Effector memory CD8-positive, alpha-beta T cell (primary cell): ENCODE data around the gene DNALI1.

Experiments
- ATAC-seq: fragments of 150-1000 bp; cut with Tn5 transposase; replicated peaks from 2 replicates; pipeline ENCODE4 v1.10.0; 2021; ENCODE audit warnings: mild to moderate bottlenecking, moderate library complexity
- DNase-seq, 3 experiments: peaks; one replicate each; pipeline ENCODE4 v3.0.0; 2021
- H3K27ac Mint-ChIP-seq, 2 donors: one replicate each; pipeline ENCODE4 v1.8.0; 2022; ENCODE audit warnings: mild to moderate bottlenecking in 2 of 2, mixed read lengths in 2 of 2, moderate library complexity in 2 of 2
- H3K27me3 Mint-ChIP-seq, 2 donors: one replicate each; pipeline ENCODE4 v1.8.0; 2022; ENCODE audit warnings: mixed read lengths in 2 of 2
- H3K36me3 Mint-ChIP-seq: one replicate; pipeline ENCODE4 v1.8.0; 2022; ENCODE audit warnings: mild to moderate bottlenecking, moderate library complexity, mixed read lengths; ENCODE audit not compliant: insufficient read depth
- H3K4me1 Mint-ChIP-seq, 2 donors: one replicate each; pipeline ENCODE4 v1.8.0; 2022; ENCODE audit warnings: low read depth in 2 of 2, mixed read lengths in 2 of 2
- H3K4me3 Mint-ChIP-seq, 2 donors: one replicate each; pipeline ENCODE4 v1.8.0; 2022; ENCODE audit warnings: mild to moderate bottlenecking in 2 of 2, mixed read lengths in 2 of 2, moderate library complexity in 2 of 2
- H3K9me3 Mint-ChIP-seq, 2 donors: one replicate each; pipeline ENCODE4 v1.8.0; 2022; ENCODE audit warnings: mixed read lengths in 2 of 2

DNALI1 gene

DNA sequence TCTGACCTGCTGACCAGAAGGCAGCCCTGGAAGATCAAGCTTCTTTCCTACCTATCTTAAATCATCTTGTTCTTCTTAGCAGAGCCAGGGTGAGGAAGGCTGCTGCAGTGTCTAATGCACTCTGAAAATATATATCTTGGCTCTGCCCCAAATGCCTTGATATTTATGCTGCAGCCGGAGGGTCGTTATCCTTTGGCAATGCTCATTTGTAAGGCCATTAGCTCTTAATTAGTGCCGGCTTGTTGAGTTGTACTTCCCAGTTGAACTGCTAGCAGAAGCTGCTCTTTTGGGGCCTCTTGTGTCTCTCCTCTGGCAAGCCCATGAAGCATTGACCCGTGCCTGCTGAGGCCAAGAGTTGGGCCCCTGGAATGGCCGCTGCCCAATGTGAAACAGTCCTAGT lies 43.2 kb downstream of the DNALI1 start:
- H3K27ac Mint-ChIP-seq = peak overlapping the region in 1 of 2 donors; percentile 39
- H3K36me3 Mint-ChIP-seq = peaks cover 11% of the 10 kb centered on the region
- H3K27me3 Mint-ChIP-seq = peaks cover 0 to 19% of the 10 kb centered on the region in 2 donors
- H3K4me3 Mint-ChIP-seq = no peak overlapping the region
- no peaks in the 10 kb centered on the region for H3K9me3 Mint-ChIP-seq
- no peak for DNase-seq
- no peak for ATAC-seq
- peaks cover 17 to 19% of the 10 kb centered on the region in 2 donors for H3K4me1 Mint-ChIP-seq

DNA sequence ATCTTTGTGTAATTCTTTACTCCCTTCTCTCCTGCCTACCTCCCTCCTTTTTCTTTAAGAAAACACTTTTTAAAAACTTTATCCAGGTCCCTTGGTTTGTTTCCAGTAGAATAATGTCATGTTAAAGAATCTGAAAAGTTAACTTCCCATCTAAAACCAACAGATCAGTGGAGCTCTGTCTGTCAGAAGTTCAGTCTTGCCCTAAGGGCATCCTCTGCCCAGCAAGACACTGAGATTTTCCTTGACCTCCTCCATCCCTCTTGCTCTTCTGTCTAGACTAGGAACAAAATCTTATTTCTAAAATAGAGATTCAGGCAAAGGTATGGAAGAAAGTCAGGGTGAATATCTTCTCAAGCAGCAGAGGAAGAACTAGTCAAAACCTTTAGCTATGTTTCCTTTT lies 44.7 kb downstream of the DNALI1 start:
- no peaks in the 10 kb centered on the region for H3K9me3 Mint-ChIP-seq
- no peak for ATAC-seq
- peaks cover 0 to 19% of the 10 kb centered on the region in 2 donors for H3K27me3 Mint-ChIP-seq
- DNase-seq = no peak
- no peak overlapping the region for H3K4me3 Mint-ChIP-seq
- H3K27ac Mint-ChIP-seq = no peak overlapping the region
- peaks cover 4 to 5% of the 10 kb centered on the region in 2 donors for H3K4me1 Mint-ChIP-seq
- peaks cover 1% of the 10 kb centered on the region for H3K36me3 Mint-ChIP-seq

DNA sequence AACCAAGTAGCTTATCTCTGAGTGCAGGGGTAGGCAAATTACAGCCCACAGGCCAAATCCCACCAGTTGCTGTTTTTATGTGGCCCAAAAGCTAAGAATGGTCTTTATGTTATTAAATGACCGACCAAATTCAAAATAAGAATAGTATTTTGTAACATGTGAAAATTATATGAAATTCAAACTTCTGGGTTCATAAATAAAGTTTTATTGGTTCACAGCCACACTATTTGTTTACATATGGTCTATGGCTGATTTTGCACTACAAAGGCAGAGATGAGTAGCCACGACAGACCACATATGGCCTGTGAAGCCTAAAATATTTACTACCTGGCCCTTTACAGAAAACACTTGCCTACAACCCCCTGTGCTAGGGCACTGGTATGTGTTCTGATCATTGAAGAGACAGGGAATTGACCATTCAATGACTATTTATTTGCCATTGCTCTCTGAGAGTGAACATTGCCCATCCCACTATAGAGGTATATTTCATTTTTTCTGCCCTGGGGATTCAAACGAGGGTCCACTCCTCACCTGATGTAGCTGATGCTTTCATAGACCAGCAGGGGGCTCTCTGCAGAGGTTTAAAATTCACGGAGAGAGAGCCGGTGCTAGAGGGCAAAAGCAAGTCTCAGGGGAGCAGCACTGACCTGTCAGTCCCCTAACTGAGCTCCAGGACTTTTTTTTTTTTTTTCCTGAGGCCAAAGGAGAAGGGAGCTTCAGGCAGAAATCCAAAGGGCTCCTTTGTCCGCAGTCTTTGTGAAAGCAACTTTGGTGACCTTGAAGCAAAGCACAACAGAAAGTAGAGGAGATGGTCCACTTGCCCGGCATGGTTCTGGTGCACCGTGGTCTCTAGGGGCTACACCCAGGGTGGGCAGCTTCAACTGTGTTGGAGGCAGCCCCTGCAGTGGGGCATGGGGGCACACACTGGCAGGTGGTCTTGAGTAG lies 46.3 kb downstream of the DNALI1 start:
- Mint-ChIP-seq H3K36me3 (no peaks in the 10 kb centered on the region), H3K27me3 (peaks cover 0 to 19% of the 10 kb centered on the region in 2 donors), H3K4me3 (no peak overlapping the region), H3K9me3 (no peaks in the 10 kb centered on the region), H3K4me1 (peaks cover 3 to 5% of the 10 kb centered on the region in 2 donors), H3K27ac (no peak overlapping the region)
- peak; percentile 65 for ATAC-seq
- peak; percentile 35 to 41 (median 39) for DNase-seq

DNA sequence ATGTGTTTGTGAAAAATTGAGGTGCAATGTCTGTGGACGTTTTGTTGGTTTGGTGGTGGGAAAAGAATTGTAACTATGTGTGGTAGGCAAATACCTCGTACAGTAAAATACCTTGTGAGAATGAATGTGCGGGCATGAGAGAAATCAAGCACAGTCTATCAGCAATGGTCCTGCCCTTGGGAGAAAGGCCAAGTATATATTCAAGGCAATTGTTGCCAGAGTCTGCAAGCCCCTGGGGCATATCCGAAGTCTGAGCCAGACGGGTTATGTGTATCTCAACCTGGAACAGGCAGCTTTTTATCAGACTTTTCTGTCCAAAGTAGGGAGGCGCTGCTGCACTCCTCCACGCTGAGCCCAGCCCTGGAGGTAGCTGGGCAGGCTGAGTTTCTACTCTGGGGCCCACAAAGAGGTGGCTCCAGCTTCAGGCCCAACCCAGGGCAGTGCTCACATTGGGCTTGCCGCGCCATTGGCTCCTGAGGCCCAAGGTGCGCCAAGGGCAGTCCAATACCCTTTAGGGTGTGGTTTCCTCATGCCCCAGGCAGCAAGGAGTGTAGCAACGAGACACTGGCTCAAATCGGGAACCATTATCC lies 48.4 kb downstream of the DNALI1 start:
- Mint-ChIP-seq H3K27ac (no peak overlapping the region), H3K4me1 (peaks cover 3 to 5% of the 10 kb centered on the region in 2 donors), H3K9me3 (no peaks in the 10 kb centered on the region), H3K4me3 (no peak overlapping the region), H3K36me3 (no peaks in the 10 kb centered on the region), H3K27me3 (peaks cover 0 to 19% of the 10 kb centered on the region in 2 donors)
- DNase-seq = no peak
- ATAC-seq = no peak

DNA sequence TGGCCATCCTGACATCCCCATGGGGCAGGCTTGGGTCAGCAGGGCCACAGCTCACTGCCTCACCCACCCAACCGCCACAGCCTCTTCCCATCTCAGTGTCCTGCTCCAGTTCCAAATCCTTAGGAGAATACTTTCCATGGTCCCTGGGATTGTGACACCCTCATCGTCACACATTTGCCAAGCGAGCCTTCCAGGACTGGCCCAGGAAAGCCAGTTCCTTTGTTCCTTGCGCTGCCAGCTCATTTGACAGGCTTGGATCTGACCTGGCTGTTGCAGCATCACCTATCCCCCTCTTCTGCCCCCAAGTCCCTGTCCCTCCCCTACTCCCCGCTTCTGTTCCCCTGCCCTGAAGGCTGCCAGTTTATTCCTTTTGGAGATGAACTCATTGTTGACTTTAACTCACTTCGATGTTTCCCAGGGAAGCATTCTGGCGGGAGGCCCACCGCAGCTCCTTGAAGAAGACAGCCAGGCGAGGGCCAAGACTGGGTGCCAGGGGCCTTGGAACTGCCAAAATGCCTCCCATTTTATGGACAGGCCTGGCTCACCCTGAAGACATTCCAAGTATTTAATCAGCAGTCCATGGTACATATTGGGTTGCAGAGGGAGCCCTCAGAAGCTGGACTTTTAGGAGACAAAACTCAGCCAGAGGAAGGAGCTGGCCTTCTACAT lies 49.2 kb downstream of the DNALI1 start:
- no peak overlapping the region for H3K4me3 Mint-ChIP-seq
- DNase-seq = no peak
- H3K36me3 Mint-ChIP-seq = no peaks in the 10 kb centered on the region
- no peak overlapping the region for H3K27ac Mint-ChIP-seq
- no peak for ATAC-seq
- H3K27me3 Mint-ChIP-seq = peaks cover 0 to 19% of the 10 kb centered on the region in 2 donors
- no peaks in the 10 kb centered on the region for H3K9me3 Mint-ChIP-seq
- H3K4me1 Mint-ChIP-seq = peaks cover 3 to 5% of the 10 kb centered on the region in 2 donors

DNA sequence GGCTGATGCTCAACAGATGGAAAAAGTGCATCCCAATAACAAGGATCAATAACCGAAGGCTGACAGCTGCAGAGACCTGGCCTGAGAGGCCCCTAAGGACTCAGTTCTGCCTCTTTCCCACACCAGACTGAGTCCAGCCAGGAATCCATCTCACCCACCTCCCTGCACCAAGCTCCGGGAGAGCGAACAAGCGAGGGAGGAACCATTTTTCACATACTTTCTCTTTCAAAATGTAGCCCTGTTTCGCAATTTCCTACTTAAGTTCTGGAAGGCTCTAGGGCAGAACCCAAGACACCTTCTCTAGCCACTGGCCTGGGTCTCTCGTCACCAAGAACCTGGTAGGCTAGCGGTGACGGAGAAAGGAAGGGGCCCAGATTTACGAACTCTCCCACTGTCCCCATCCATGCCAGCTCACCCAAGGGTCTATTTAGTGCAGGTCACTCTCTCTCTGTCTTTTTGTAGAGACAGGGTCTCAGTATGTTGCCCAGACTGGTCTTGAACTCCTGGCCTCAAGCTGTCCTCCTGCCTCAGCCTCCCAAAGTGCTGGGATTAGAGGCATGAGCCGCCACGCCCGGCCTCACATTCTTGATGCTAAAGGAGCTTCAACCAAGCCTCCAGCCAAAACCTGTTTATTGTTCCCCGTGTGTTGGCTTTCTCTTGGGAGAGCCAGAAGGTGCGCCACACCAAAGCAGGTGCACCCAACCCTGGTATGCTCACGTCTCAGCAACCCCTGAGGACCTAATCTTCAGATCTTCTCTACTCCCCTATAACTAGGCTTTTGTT lies 49.9 kb downstream of the DNALI1 start:
- Mint-ChIP-seq H3K36me3 (no peaks in the 10 kb centered on the region), H3K4me3 (no peak overlapping the region), H3K9me3 (no peaks in the 10 kb centered on the region), H3K27ac (no peak overlapping the region), H3K4me1 (peaks cover 3 to 5% of the 10 kb centered on the region in 2 donors), H3K27me3 (peaks cover 0 to 19% of the 10 kb centered on the region in 2 donors)
- no peak for ATAC-seq
- no peak for DNase-seq

DNA sequence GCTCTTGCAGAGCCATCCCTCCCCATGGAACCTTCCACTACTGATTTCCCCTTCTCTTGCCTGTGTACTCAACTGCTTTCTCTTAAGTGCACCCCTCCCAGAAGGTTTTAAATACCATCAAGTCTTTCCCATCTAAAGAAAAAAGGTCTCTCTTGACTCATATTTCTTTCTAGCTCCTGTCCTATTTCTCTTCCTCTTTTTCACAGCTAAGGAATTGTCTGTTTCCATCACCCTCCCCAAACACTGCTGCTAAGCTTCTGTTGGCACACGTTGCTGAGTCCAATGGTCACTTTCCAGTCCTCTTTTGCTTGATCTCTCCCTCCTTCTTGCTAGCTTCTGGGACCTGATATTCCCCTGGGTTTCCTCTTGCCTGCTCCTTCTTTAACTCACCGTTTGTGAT lies 52.3 kb downstream of the DNALI1 start:
- Mint-ChIP-seq H3K9me3 (no peaks in the 10 kb centered on the region), H3K4me1 (peaks cover 0 to 2% of the 10 kb centered on the region in 2 donors)
- no peak for ATAC-seq

DNA sequence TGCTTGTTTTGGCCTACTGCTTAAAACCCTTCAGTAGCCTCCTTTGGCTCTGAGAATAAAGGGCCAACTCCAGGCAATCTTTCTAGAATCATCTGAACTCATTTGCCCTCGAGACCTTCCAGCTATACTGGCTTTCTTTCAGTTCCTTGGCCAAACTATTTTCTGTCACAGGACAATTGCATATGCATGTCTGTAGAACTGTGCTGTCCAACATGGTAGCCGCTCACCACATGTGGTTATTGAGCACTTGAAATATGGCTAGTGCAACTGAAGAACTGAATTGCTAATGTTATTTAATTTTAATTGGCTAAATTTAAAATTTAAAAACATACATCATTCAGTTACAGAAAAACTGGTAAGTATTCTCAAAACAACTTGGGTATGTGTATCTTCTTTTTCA lies 53.3 kb downstream of the DNALI1 start:
- Mint-ChIP-seq H3K4me3 (no peak overlapping the region), H3K27me3 (peaks cover 7 to 31% of the 10 kb centered on the region in 2 donors), H3K9me3 (no peaks in the 10 kb centered on the region), H3K36me3 (no peaks in the 10 kb centered on the region), H3K27ac (no peak overlapping the region), H3K4me1 (peaks cover 0 to 2% of the 10 kb centered on the region in 2 donors)
- no peak for DNase-seq
- ATAC-seq = no peak

More for the DNA sequence above, 52.3 kb downstream of the DNALI1 start:
- Mint-ChIP-seq H3K4me3 (no peak overlapping the region), H3K27me3 (peaks cover 5 to 29% of the 10 kb centered on the region in 2 donors), H3K27ac (no peak overlapping the region), H3K36me3 (no peaks in the 10 kb centered on the region)
- no peak for DNase-seq

DNA sequence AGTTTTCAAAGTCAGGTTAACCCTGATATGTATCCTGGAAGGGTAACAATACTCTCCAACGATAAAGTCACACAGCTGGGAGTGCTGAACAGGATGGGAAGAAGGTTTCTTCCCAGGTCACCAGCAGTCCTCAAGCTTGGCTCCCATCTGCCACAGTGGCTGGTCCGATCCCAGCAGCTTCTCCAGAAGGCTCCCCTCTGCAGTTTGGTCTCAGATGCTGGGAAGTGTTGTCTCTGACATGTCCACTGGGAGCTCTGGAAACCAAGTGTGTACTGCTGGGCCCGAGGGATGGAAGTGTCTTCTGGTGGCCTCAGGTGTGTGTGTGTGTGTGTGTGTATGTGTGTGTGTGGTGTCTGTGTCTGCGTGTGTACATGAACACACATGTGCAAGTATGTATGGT lies 55.4 kb downstream of the DNALI1 start:
- DNase-seq (no peak), ATAC-seq (no peak)
- H3K27ac Mint-ChIP-seq = no peak overlapping the region
- H3K9me3 Mint-ChIP-seq = no peaks in the 10 kb centered on the region
- peaks cover 27 to 53% of the 10 kb centered on the region in 2 donors for H3K27me3 Mint-ChIP-seq
- H3K36me3 Mint-ChIP-seq = no peaks in the 10 kb centered on the region
- H3K4me3 Mint-ChIP-seq = no peak overlapping the region
- peaks cover 0 to 2% of the 10 kb centered on the region in 2 donors for H3K4me1 Mint-ChIP-seq

DNA sequence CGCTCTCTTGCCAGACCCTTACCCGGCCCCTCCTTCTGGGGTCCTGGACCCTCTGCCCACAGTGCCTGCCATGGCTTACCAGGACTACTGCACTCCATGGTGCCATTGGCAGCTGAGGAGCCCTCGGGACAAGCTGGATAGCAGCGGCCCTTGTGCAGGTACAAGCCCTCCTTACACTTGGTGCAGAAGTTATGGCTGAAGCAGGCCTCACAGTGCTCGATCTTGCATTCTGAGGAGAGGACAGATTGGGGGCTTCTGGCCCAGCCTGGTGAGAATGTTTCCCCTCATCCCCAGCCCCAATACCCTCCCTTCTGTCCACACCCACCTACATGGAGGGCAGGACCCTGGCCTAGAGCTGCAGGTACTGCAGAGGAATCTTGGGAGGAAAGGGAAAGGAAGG lies 57.4 kb downstream of the DNALI1 start:
- H3K27ac Mint-ChIP-seq = no peak overlapping the region
- DNase-seq = no peak
- no peak for ATAC-seq
- peaks cover 0 to 2% of the 10 kb centered on the region in 2 donors for H3K4me1 Mint-ChIP-seq
- H3K27me3 Mint-ChIP-seq = peaks cover 44 to 71% of the 10 kb centered on the region in 2 donors
- no peak overlapping the region for H3K4me3 Mint-ChIP-seq
- peaks cover 3% of the 10 kb centered on the region for H3K36me3 Mint-ChIP-seq
- H3K9me3 Mint-ChIP-seq = no peaks in the 10 kb centered on the region

DNA sequence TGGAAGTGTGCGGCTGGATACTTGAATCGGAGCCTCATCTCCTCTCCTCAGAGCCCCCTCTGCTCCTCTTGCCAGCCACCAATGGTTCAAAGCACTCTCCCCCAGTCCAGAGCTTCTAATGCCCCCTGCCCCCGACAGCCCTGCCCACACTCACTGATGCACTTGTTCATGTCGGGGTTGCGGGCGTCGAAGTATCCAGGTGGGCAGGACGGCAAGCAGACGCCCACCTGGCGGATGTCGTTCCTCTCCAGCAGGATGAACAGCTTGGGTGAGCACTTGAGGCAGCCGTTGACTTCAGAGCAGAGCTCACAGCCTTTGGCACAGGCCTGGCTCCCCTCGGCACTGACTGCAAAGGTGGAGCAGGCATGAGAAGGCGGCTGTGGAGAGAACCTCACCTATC lies 59.6 kb downstream of the DNALI1 start:
- H3K9me3 Mint-ChIP-seq = no peaks in the 10 kb centered on the region
- H3K4me1 Mint-ChIP-seq = peaks cover 0 to 2% of the 10 kb centered on the region in 2 donors

More for the DNA sequence above, 59.6 kb downstream of the DNALI1 start:
- H3K4me3 Mint-ChIP-seq = no peak overlapping the region
- no peak overlapping the region for H3K27ac Mint-ChIP-seq
- peaks cover 48 to 80% of the 10 kb centered on the region in 2 donors for H3K27me3 Mint-ChIP-seq
- ATAC-seq (no peak), DNase-seq (no peak)
- H3K36me3 Mint-ChIP-seq = peaks cover 3% of the 10 kb centered on the region
